NCI-H510A (cell line): Measurements from ENCODE around the gene NPAS3.

ENCODE experiments used
- DNase-seq: peaks from one replicate; lab custom pipeline; 2025; lab: John Stamatoyannopoulos, UW

Gene NPAS3

GRCh38 chr14:33560718-33561431, 622.2 kb downstream of the NPAS3 start:
- no peak for DNase-seq

GRCh38 chr14:33561488-33562175, 623.0 kb downstream of the NPAS3 start:
- DNase-seq = no peak

GRCh38 chr14:33563191-33563900, 624.7 kb downstream of the NPAS3 start:
- DNase-seq = no peak

GRCh38 chr14:33563901-33564197, 625.2 kb downstream of the NPAS3 start:
- DNase-seq = no peak

GRCh38 chr14:33564774-33565630, 626.3 kb downstream of the NPAS3 start:
- DNase-seq = no peak

GRCh38 chr14:33566082-33566481, 627.4 kb downstream of the NPAS3 start:
- no peak for DNase-seq

GRCh38 chr14:33567023-33567728, 628.5 kb downstream of the NPAS3 start:
- DNase-seq = peak; percentile 31

- DNase-seq = no peak
Measured at GRCh38 chr14:33567731-33568130, 629.1 kb downstream of the NPAS3 start.

- no peak for DNase-seq
Measured at GRCh38 chr14:33568935-33569579, 630.4 kb downstream of the NPAS3 start.

- DNase-seq = no peak
Measured at GRCh38 chr14:33569821-33570687, 631.4 kb downstream of the NPAS3 start.

GRCh38 chr14:33570694-33571310, 632.1 kb downstream of the NPAS3 start:
- DNase-seq = no peak

GRCh38 chr14:33573301-33573880, 634.7 kb downstream of the NPAS3 start:
- DNase-seq = no peak

GRCh38 chr14:33576014-33576413, 637.3 kb downstream of the NPAS3 start:
- DNase-seq = no peak

GRCh38 chr14:33578461-33579216, 640.0 kb downstream of the NPAS3 start:
- no peak for DNase-seq

GRCh38 chr14:33580231-33580749, 641.6 kb downstream of the NPAS3 start:
- no peak for DNase-seq

- DNase-seq = no peak
Measured at GRCh38 chr14:33580841-33581240, 642.2 kb downstream of the NPAS3 start.

GRCh38 chr14:33584697-33585096, 646.0 kb downstream of the NPAS3 start:
- no peak for DNase-seq

- DNase-seq = no peak
Measured at GRCh38 chr14:33586806-33587205, 648.1 kb downstream of the NPAS3 start.
